ENCODE results near the gene RAB8B.

The RAB8B gene

GRCh38 chr15:63190769-63191649 is 1.6 kb downstream of the RAB8B start:
- Histone ChIP-seq H3K4me3 (peak overlapping the region; percentile 81 to 97), H3K27me3 (no peaks in the 10 kb centered on the region), H3K9me3 (no peaks in the 10 kb centered on the region), H3K27ac (peak overlapping the region; percentile 85 to 91), H3K4me1 (peaks cover 0 to 48% (median 18%) of the 10 kb centered on the region in 4 donors), H3K36me3 (no peaks in the 10 kb centered on the region)
- no peak for TF ChIP-seq CTCF (IDR thresholded peaks at IDR 0.05)
- no peak for DNase-seq
- intact Hi-C loops (cut with DNase I; ENCODE audit: low total_unique reads) = no loop called here

- Histone ChIP-seq H3K27ac (no peak overlapping the region), H3K9me3 (no peaks in the 10 kb centered on the region), H3K36me3 (no peaks in the 10 kb centered on the region), H3K27me3 (no peaks in the 10 kb centered on the region), H3K4me1 (peaks cover 0 to 55% (median 19%) of the 10 kb centered on the region in 4 donors), H3K4me3 (peak overlapping the region in 1 of 2 donors; percentile 97)
- no peak for DNase-seq
- intact Hi-C loops (cut with DNase I; ENCODE audit: low total_unique reads) = no loop called here
- TF ChIP-seq CTCF (IDR thresholded peaks at IDR 0.05) = no peak
Observed at GRCh38 chr15:63191895-63192618, 2.7 kb downstream of the RAB8B start.

- Histone ChIP-seq H3K4me1 (peaks cover 0 to 61% (median 21%) of the 10 kb centered on the region in 4 donors), H3K4me3 (no peak overlapping the region), H3K9me3 (no peaks in the 10 kb centered on the region), H3K27me3 (no peaks in the 10 kb centered on the region), H3K36me3 (no peaks in the 10 kb centered on the region), H3K27ac (no peak overlapping the region)
- TF ChIP-seq CTCF (IDR thresholded peaks at IDR 0.05) = no peak
- intact Hi-C loops (cut with DNase I; ENCODE audit: low total_unique reads) = no loop called here
- no peak for DNase-seq
Observed at GRCh38 chr15:63192619-63193206, 3.3 kb downstream of the RAB8B start.

- Histone ChIP-seq H3K36me3 (peaks cover 0 to 4% (median 0%) of the 10 kb centered on the region in 3 donors), H3K27me3 (no peaks in the 10 kb centered on the region), H3K9me3 (no peaks in the 10 kb centered on the region), H3K27ac (peak overlapping the region in 1 of 2 donors; percentile 27), H3K4me3 (no peak overlapping the region), H3K4me1 (peaks cover 0 to 55% (median 19%) of the 10 kb centered on the region in 4 donors)
- intact Hi-C loops (cut with DNase I; ENCODE audit: low total_unique reads) = no loop called here
- no peak for DNase-seq
- no peak for TF ChIP-seq CTCF (IDR thresholded peaks at IDR 0.05)
Observed at GRCh38 chr15:63194302-63194701, 4.9 kb downstream of the RAB8B start.

- Histone ChIP-seq H3K36me3 (peaks cover 0 to 4% (median 0%) of the 10 kb centered on the region in 3 donors), H3K9me3 (no peaks in the 10 kb centered on the region), H3K4me1 (peaks cover 0 to 55% (median 19%) of the 10 kb centered on the region in 4 donors), H3K27ac (peak overlapping the region in 1 of 2 donors; percentile 27), H3K4me3 (no peak overlapping the region), H3K27me3 (no peaks in the 10 kb centered on the region)
- intact Hi-C loops (cut with DNase I; ENCODE audit: low total_unique reads) = no loop called here
- TF ChIP-seq CTCF (IDR thresholded peaks at IDR 0.05) = no peak
- DNase-seq = no peak
Observed at GRCh38 chr15:63194880-63195568, 5.6 kb downstream of the RAB8B start.

All from tibial artery (tissue), 4 donors.